Fibroblast of lung (primary cell): ENCODE results near the gene KNG1.

Experiments used
- EZH2 ChIP-seq: IDR thresholded peaks from 2 replicates; pipeline ENCODE4 v1.5.1; 2012; ENCODE audit warnings: low read length, control low read depth, mild to moderate bottlenecking; ENCODE audit errors: missing control alignments
- TF ChIP-seq, protein P1 (sequence below), 2 donors: IDR thresholded peaks in 1 of 2; conservative IDR thresholded peaks in 1 of 2; 1 replicate in 1 of 2; 2 replicates in 1 of 2; pipeline ENCODE4 v1.5.1; 2011 to 2012; ENCODE audit warnings: low read length in 2 of 2, control low read depth in 1 of 2, inconsistent platforms in 1 of 2, low read depth in 1 of 2, mild to moderate bottlenecking in 1 of 2

DNA sequence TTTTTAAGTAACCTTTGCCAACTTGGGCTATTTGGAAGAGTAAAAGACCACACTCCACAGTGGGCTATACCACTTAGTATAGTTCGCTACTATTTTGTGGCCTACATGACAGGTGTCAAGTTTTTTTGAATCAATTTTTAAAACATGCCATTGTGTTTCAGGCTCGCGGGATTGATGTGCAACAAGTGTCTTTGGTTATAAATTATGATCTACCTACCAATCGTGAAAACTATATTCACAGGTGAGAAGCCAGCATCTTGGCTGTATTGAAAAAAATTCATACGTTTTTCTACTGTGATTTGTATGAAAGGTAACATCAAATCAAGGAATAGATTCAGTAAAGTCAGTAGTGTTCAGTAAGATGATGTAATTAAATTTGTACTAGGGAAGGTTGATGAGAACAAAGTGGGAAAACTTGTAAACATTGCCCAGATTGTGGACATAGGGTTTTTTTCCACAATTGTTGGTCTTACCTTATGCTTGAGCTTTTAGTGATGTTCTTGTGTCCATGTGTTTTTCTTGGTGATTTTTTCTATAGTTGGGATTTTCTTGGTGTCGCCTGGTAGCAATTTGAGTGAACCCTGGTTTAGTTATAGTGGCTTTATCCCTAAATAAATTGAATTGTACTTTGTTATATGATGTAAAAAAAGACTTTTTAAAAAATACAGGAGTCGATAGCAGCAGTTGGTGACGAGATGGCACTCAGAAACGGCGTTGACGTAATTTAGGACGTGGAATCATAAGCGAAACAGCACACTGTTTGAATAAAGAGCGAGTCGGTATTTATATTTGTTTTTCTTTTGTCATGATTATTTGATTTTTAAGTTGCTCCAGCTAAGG, 70.7 kb downstream of the KNG1 start:
- no peak for TF ChIP-seq EZH2
- TF ChIP-seq, protein P1, sequence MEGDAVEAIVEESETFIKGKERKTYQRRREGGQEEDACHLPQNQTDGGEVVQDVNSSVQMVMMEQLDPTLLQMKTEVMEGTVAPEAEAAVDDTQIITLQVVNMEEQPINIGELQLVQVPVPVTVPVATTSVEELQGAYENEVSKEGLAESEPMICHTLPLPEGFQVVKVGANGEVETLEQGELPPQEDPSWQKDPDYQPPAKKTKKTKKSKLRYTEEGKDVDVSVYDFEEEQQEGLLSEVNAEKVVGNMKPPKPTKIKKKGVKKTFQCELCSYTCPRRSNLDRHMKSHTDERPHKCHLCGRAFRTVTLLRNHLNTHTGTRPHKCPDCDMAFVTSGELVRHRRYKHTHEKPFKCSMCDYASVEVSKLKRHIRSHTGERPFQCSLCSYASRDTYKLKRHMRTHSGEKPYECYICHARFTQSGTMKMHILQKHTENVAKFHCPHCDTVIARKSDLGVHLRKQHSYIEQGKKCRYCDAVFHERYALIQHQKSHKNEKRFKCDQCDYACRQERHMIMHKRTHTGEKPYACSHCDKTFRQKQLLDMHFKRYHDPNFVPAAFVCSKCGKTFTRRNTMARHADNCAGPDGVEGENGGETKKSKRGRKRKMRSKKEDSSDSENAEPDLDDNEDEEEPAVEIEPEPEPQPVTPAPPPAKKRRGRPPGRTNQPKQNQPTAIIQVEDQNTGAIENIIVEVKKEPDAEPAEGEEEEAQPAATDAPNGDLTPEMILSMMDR (conservative IDR thresholded peaks at IDR 0.05 in 1 of 2, IDR thresholded peaks at IDR 0.05 in 1 of 2; ENCODE audit: low read depth in 1 of 2, low read length in 2 of 2) = no peak
